Stimulated activated memory B cell treated with anti-CD40 and anti-IgM and Interleukin-4, amounts not matched to agents 10 μg/mL and 1 μg/mL and 100 μg/mL, for 72 hours (primary cell): ENCODE data around the gene CTDP1.
A peak's percentile ranks its signal among the peaks of the same experiment; 100 is the strongest.
"Not testable (repeated sequence)": the region's sequence is repeated elsewhere in the genome, so short reads cannot be mapped to it uniquely, and the experiment has no call there.

ENCODE experiments used
- ATAC-seq: fragments of 150-1000 bp; cut with Tn5 transposase; 2 replicates; pipeline ENCODE4 v1.10.0; 2021
- H3K27ac Mint-ChIP-seq: one replicate; pipeline ENCODE4 v1.8.0; 2022; ENCODE audit warnings: mild to moderate bottlenecking, mixed read lengths
- H3K27me3 Mint-ChIP-seq: one replicate; pipeline ENCODE4 v1.8.0; 2022; ENCODE audit warnings: mixed read lengths
- H3K36me3 Mint-ChIP-seq: one replicate; pipeline ENCODE4 v1.8.0; 2022; ENCODE audit warnings: mixed read lengths
- H3K4me1 Mint-ChIP-seq: one replicate; pipeline ENCODE4 v1.8.0; 2022; ENCODE audit warnings: mixed read lengths
- H3K4me3 Mint-ChIP-seq: one replicate; pipeline ENCODE4 v1.8.0; 2022; ENCODE audit warnings: mild to moderate bottlenecking, moderate library complexity, mixed read lengths
- H3K9me3 Mint-ChIP-seq: one replicate; pipeline ENCODE4 v1.8.0; 2022; ENCODE audit warnings: mixed read lengths

Gene CTDP1

GRCh38 chr18:79733135-79733701 is 53.6 kb downstream of the CTDP1 start:
- ATAC-seq = no peak
- no peaks in the 10 kb centered on the region for H3K4me1 Mint-ChIP-seq
- no peak overlapping the region for H3K4me3 Mint-ChIP-seq
- H3K27ac Mint-ChIP-seq = no peak overlapping the region
- H3K36me3 Mint-ChIP-seq = peaks cover 91% of the 10 kb centered on the region
- no peaks in the 10 kb centered on the region for H3K9me3 Mint-ChIP-seq
- no peaks in the 10 kb centered on the region for H3K27me3 Mint-ChIP-seq

- H3K9me3 Mint-ChIP-seq = no peaks in the 10 kb centered on the region
- H3K36me3 Mint-ChIP-seq = peaks cover 91% of the 10 kb centered on the region
- no peaks in the 10 kb centered on the region for H3K4me1 Mint-ChIP-seq
- H3K4me3 Mint-ChIP-seq = no peak overlapping the region
- H3K27me3 Mint-ChIP-seq = no peaks in the 10 kb centered on the region
- no peak overlapping the region for H3K27ac Mint-ChIP-seq
- no peak for ATAC-seq
These were observed 54.6 kb downstream of the CTDP1 start for GRCh38 chr18:79733986-79734770.

- no peaks in the 10 kb centered on the region for H3K27me3 Mint-ChIP-seq
- peaks cover 2% of the 10 kb centered on the region for H3K4me1 Mint-ChIP-seq
- no peak overlapping the region for H3K27ac Mint-ChIP-seq
- no peak overlapping the region for H3K4me3 Mint-ChIP-seq
- H3K9me3 Mint-ChIP-seq = no peaks in the 10 kb centered on the region
- H3K36me3 Mint-ChIP-seq = peaks cover 87% of the 10 kb centered on the region
- ATAC-seq = no peak
These were observed 55.7 kb downstream of the CTDP1 start for GRCh38 chr18:79735071-79735980.

GRCh38 chr18:79736230-79736629 is 56.6 kb downstream of the CTDP1 start:
- Mint-ChIP-seq H3K27me3 (no peaks in the 10 kb centered on the region), H3K4me1 (peaks cover 11% of the 10 kb centered on the region), H3K27ac (no peak overlapping the region), H3K9me3 (no peaks in the 10 kb centered on the region), H3K36me3 (peaks cover 87% of the 10 kb centered on the region), H3K4me3 (no peak overlapping the region)
- no peak for ATAC-seq

- Mint-ChIP-seq H3K36me3 (peaks cover 87% of the 10 kb centered on the region), H3K4me3 (no peak overlapping the region), H3K9me3 (no peaks in the 10 kb centered on the region), H3K4me1 (peaks cover 12% of the 10 kb centered on the region), H3K27ac (no peak overlapping the region), H3K27me3 (no peaks in the 10 kb centered on the region)
- ATAC-seq = no peak
These were observed 57.2 kb downstream of the CTDP1 start for GRCh38 chr18:79736846-79737245.

GRCh38 chr18:79737426-79737825 is 57.8 kb downstream of the CTDP1 start:
- Mint-ChIP-seq H3K27me3 (no peaks in the 10 kb centered on the region), H3K9me3 (no peaks in the 10 kb centered on the region), H3K4me1 (peaks cover 12% of the 10 kb centered on the region), H3K4me3 (no peak overlapping the region), H3K36me3 (peaks cover 90% of the 10 kb centered on the region), H3K27ac (no peak overlapping the region)
- ATAC-seq = no peak

GRCh38 chr18:79738041-79738461 is 58.4 kb downstream of the CTDP1 start:
- no peak for ATAC-seq
- no peaks in the 10 kb centered on the region for H3K27me3 Mint-ChIP-seq
- H3K27ac Mint-ChIP-seq = no peak overlapping the region
- peaks cover 12% of the 10 kb centered on the region for H3K4me1 Mint-ChIP-seq
- H3K36me3 Mint-ChIP-seq = peaks cover 91% of the 10 kb centered on the region
- H3K9me3 Mint-ChIP-seq = no peaks in the 10 kb centered on the region
- no peak overlapping the region for H3K4me3 Mint-ChIP-seq

- Mint-ChIP-seq H3K4me1 (peaks cover 12% of the 10 kb centered on the region), H3K27me3 (no peaks in the 10 kb centered on the region), H3K4me3 (no peak overlapping the region), H3K27ac (no peak overlapping the region), H3K9me3 (no peaks in the 10 kb centered on the region), H3K36me3 (peaks cover 91% of the 10 kb centered on the region)
- ATAC-seq = no peak
These were observed 59.2 kb downstream of the CTDP1 start for GRCh38 chr18:79738581-79739439.

GRCh38 chr18:79739440-79739778 is 59.8 kb downstream of the CTDP1 start:
- Mint-ChIP-seq H3K27ac (no peak overlapping the region), H3K9me3 (peaks cover 3% of the 10 kb centered on the region), H3K4me3 (no peak overlapping the region), H3K36me3 (peaks cover 91% of the 10 kb centered on the region), H3K27me3 (no peaks in the 10 kb centered on the region), H3K4me1 (peaks cover 12% of the 10 kb centered on the region)
- ATAC-seq = no peak

GRCh38 chr18:79740047-79740446 is 60.4 kb downstream of the CTDP1 start:
- H3K27me3 Mint-ChIP-seq, H3K9me3 Mint-ChIP-seq, ATAC-seq, H3K27ac Mint-ChIP-seq, H3K4me3 Mint-ChIP-seq: not testable (repeated sequence)
- Mint-ChIP-seq H3K4me1 (peaks cover 12% of the 10 kb centered on the region), H3K36me3 (peaks cover 92% of the 10 kb centered on the region)

- Mint-ChIP-seq H3K4me3 (no peak overlapping the region), H3K27ac (peak overlapping the region; percentile 46), H3K9me3 (peaks cover 5% of the 10 kb centered on the region), H3K36me3 (peaks cover 86% of the 10 kb centered on the region), H3K27me3 (no peaks in the 10 kb centered on the region), H3K4me1 (peaks cover 12% of the 10 kb centered on the region)
- peak; percentile 72 for ATAC-seq
These were observed 61.1 kb downstream of the CTDP1 start for GRCh38 chr18:79740521-79741361.

GRCh38 chr18:79741362-79741700 is 61.7 kb downstream of the CTDP1 start:
- Mint-ChIP-seq H3K27me3 (no peaks in the 10 kb centered on the region), H3K36me3 (peaks cover 84% of the 10 kb centered on the region)

GRCh38 chr18:79742076-79742475 is 62.5 kb downstream of the CTDP1 start:
- peaks cover 12% of the 10 kb centered on the region for H3K4me1 Mint-ChIP-seq
- no peak overlapping the region for H3K4me3 Mint-ChIP-seq
- H3K27me3 Mint-ChIP-seq = no peaks in the 10 kb centered on the region
- H3K9me3 Mint-ChIP-seq = peaks cover 7% of the 10 kb centered on the region
- ATAC-seq = no peak
- peaks cover 84% of the 10 kb centered on the region for H3K36me3 Mint-ChIP-seq
- H3K27ac Mint-ChIP-seq = peak overlapping the region; percentile 46

More at GRCh38 chr18:79741362-79741700, 61.7 kb downstream of the CTDP1 start:
- Mint-ChIP-seq H3K4me1 (peaks cover 12% of the 10 kb centered on the region), H3K4me3 (no peak overlapping the region), H3K27ac (peak overlapping the region; percentile 46), H3K9me3 (peaks cover 7% of the 10 kb centered on the region)
- ATAC-seq = no peak

GRCh38 chr18:79744625-79745024 is 65.0 kb downstream of the CTDP1 start:
- Mint-ChIP-seq H3K36me3 (peaks cover 79% of the 10 kb centered on the region), H3K9me3 (peaks cover 7% of the 10 kb centered on the region), H3K4me1 (peaks cover 12% of the 10 kb centered on the region), H3K27ac (no peak overlapping the region), H3K4me3 (no peak overlapping the region), H3K27me3 (no peaks in the 10 kb centered on the region)
- ATAC-seq = no peak
